Peyer's patch (tissue), 4 donors: ENCODE results near the gene GABRR3. TPM values are rescaled to one million over a fixed set of nuclear protein-coding genes. Genes with fewer than 3 reads are reported as not detected.
"Not testable (repeated sequence)": the region's sequence is repeated elsewhere in the genome, so short reads cannot be mapped to it uniquely, and the experiment has no call there.

ENCODE experiments used
- DNase-seq, 3 donors: peaks; one replicate each; pipeline ENCODE4 v3.0.0-alpha.2; 2017 to 2019
- H3K27ac ChIP-seq, 4 donors: fragments of 200-600 bp; sonication (generic); one replicate each; pipeline ENCODE4 v1.5.1; 2016 to 2019
- H3K27me3 ChIP-seq, 2 donors: fragments of 200-600 bp; sonication (generic); one replicate each; pipeline ENCODE4 v1.5.1; 2019
- H3K36me3 ChIP-seq, 3 donors: fragments of 200-600 bp; sonication (generic); one replicate each; pipeline ENCODE4 v1.5.1; 2016 to 2019
- H3K4me1 ChIP-seq, 4 donors: fragments of 200-600 bp; sonication (generic); one replicate each; pipeline ENCODE4 v1.5.1; 2016 to 2019
- H3K4me3 ChIP-seq, 4 donors: fragments of 200-600 bp; sonication (generic); 1 replicate in 3 of 4; 2 replicates in 1 of 4; pipeline ENCODE4 v1.5.1; 2016 to 2019; ENCODE audit warnings: mild to moderate bottlenecking in 1 of 4
- H3K9me3 ChIP-seq, 4 donors: fragments of 200-600 bp; sonication (generic); one replicate each; pipeline ENCODE4 v1.5.1; 2016 to 2019; ENCODE audit warnings: mild to moderate bottlenecking in 1 of 4
- CTCF ChIP-seq, 6 experiments: fragments of 450-650 bp in 4 of 6; fragments of 200-600 bp in 2 of 6; sonication (generic) in 1 of 6; IDR thresholded peaks; one replicate each; pipeline ENCODE4 v1.5.1; 2017 to 2019; ENCODE audit warnings: antibody characterized with exemption in 6 of 6, mild to moderate bottlenecking in 3 of 6, moderate library complexity in 1 of 6
- POLR2A ChIP-seq, 2 donors: fragments of 450-650 bp; IDR thresholded peaks; one replicate each; pipeline ENCODE4 v1.5.1; 2017; ENCODE audit warnings: antibody characterized with exemption in 2 of 2, mild to moderate bottlenecking in 2 of 2, moderate library complexity in 2 of 2
- total RNA-seq, 4 donors: library from RNA; depleted of rRNA; stranded (reverse); fragments of >200 nt; gene quantifications; one replicate each; pipeline ENCODE4 v1.1.0, GENCODE V29; 2016

Gene GABRR3
- total RNA-seq, 4 donors from 2014 or later: not detected

GRCh38 chr3:98021830-98022560 lies 13.1 kb downstream of the GABRR3 start:
- TF ChIP-seq POLR2A (IDR thresholded peaks at IDR 0.05) (no peak), CTCF (IDR thresholded peaks at IDR 0.05) (no peak)

GRCh38 chr3:98020412-98020811 lies 14.7 kb downstream of the GABRR3 start:
- no peak overlapping the region for H3K4me3 ChIP-seq
- DNase-seq: no peak
- no peaks in the 10 kb centered on the region for H3K27me3 ChIP-seq
- no peak for TF ChIP-seq CTCF (IDR thresholded peaks at IDR 0.05)
- TF ChIP-seq POLR2A (IDR thresholded peaks at IDR 0.05): no peak
- H3K27ac ChIP-seq: no peak overlapping the region
- no peaks in the 10 kb centered on the region for H3K36me3 ChIP-seq
- H3K9me3 ChIP-seq: no peaks in the 10 kb centered on the region
- H3K4me1 ChIP-seq: no peaks in the 10 kb centered on the region

More at GRCh38 chr3:98021830-98022560, 13.1 kb downstream of the GABRR3 start:
- H3K36me3 ChIP-seq: no peaks in the 10 kb centered on the region
- H3K9me3 ChIP-seq: no peaks in the 10 kb centered on the region
- no peaks in the 10 kb centered on the region for H3K4me1 ChIP-seq
- H3K27ac ChIP-seq: no peak overlapping the region
- H3K27me3 ChIP-seq: no peaks in the 10 kb centered on the region
- no peak for DNase-seq
- H3K4me3 ChIP-seq: no peak overlapping the region

GRCh38 chr3:98018301-98018700 lies 16.8 kb downstream of the GABRR3 start:
- no peak overlapping the region for H3K27ac ChIP-seq
- no peak overlapping the region for H3K4me3 ChIP-seq
- H3K36me3 ChIP-seq: no peaks in the 10 kb centered on the region
- no peak for DNase-seq
- no peaks in the 10 kb centered on the region for H3K27me3 ChIP-seq
- no peaks in the 10 kb centered on the region for H3K9me3 ChIP-seq
- H3K4me1 ChIP-seq: no peaks in the 10 kb centered on the region
- no peak for TF ChIP-seq POLR2A (IDR thresholded peaks at IDR 0.05)

- TF ChIP-seq CTCF (IDR thresholded peaks at IDR 0.05) (no peak), POLR2A (IDR thresholded peaks at IDR 0.05) (no peak)
- Histone ChIP-seq H3K4me1 (no peaks in the 10 kb centered on the region), H3K27ac (no peak overlapping the region), H3K36me3 (no peaks in the 10 kb centered on the region), H3K9me3 (no peaks in the 10 kb centered on the region), H3K4me3 (no peak overlapping the region), H3K27me3 (no peaks in the 10 kb centered on the region)
- DNase-seq: no peak
These were observed 20.9 kb downstream of the GABRR3 start for GRCh38 chr3:98014268-98014585.

- Histone ChIP-seq H3K27ac (peak overlapping the region in 1 of 4 donors; percentile 3), H3K36me3 (no peaks in the 10 kb centered on the region), H3K4me1 (no peaks in the 10 kb centered on the region), H3K4me3 (no peak overlapping the region), H3K27me3 (no peaks in the 10 kb centered on the region), H3K9me3 (no peaks in the 10 kb centered on the region)
- no peak for DNase-seq
- TF ChIP-seq POLR2A (IDR thresholded peaks at IDR 0.05): no peak
- TF ChIP-seq CTCF (IDR thresholded peaks at IDR 0.05): peak in 1 of 6 experiments; percentile 2
These were observed 21.5 kb downstream of the GABRR3 start for GRCh38 chr3:98013411-98014267.

GRCh38 chr3:98012979-98013378 lies 22.1 kb downstream of the GABRR3 start:
- TF ChIP-seq CTCF (IDR thresholded peaks at IDR 0.05) (no peak), POLR2A (IDR thresholded peaks at IDR 0.05) (no peak)
- no peak overlapping the region for H3K27ac ChIP-seq
- no peak for DNase-seq
- no peaks in the 10 kb centered on the region for H3K27me3 ChIP-seq
- no peaks in the 10 kb centered on the region for H3K9me3 ChIP-seq
- no peaks in the 10 kb centered on the region for H3K4me1 ChIP-seq
- no peaks in the 10 kb centered on the region for H3K36me3 ChIP-seq
- no peak overlapping the region for H3K4me3 ChIP-seq

GRCh38 chr3:98010883-98011449 lies 24.1 kb downstream of the GABRR3 start:
- H3K27ac ChIP-seq, H3K4me1 ChIP-seq, H3K9me3 ChIP-seq, H3K27me3 ChIP-seq, H3K4me3 ChIP-seq, DNase-seq, H3K36me3 ChIP-seq: not testable (repeated sequence)
